Activated effector memory CD4-positive, alpha-beta T cell treated with Interleukin-2 at 50 U/mL for 16 hours (primary cell): Measurements from ENCODE around the gene NHLH2.

Source experiments
- DNase-seq: peaks from one replicate; pipeline ENCODE4 v3.0.0-alpha.2; 2020

NHLH2 gene

GRCh38 chr1:115840605-115841460 is at the start of gene NHLH2:
NHLH2 (minus strand) TSS chr1:115841126; CDS start chr1:115838372, 2,754 bp downstream.
- no peak for DNase-seq

- no peak for DNase-seq
These were observed 49.7 kb upstream of the NHLH2 start for GRCh38 chr1:115890580-115890979.

GRCh38 chr1:115888976-115889375 is 48.0 kb upstream of the NHLH2 start:
- DNase-seq = no peak

- no peak for DNase-seq
These were observed 42.3 kb upstream of the NHLH2 start for GRCh38 chr1:115882913-115883902.

- no peak for DNase-seq
These were observed 40.2 kb upstream of the NHLH2 start for GRCh38 chr1:115880981-115881672.

- no peak for DNase-seq
These were observed 39.1 kb upstream of the NHLH2 start for GRCh38 chr1:115879977-115880376.

- DNase-seq = no peak
These were observed 36.6 kb upstream of the NHLH2 start for GRCh38 chr1:115877511-115877910.

GRCh38 chr1:115874904-115875303 is 34.0 kb upstream of the NHLH2 start:
- no peak for DNase-seq

GRCh38 chr1:115874497-115874896 is 33.6 kb upstream of the NHLH2 start:
- DNase-seq = no peak

- no peak for DNase-seq
These were observed 32.3 kb upstream of the NHLH2 start for GRCh38 chr1:115873184-115873583.

- DNase-seq = no peak
These were observed 28.1 kb upstream of the NHLH2 start for GRCh38 chr1:115869064-115869463.

- DNase-seq = no peak
These were observed 26.3 kb upstream of the NHLH2 start for GRCh38 chr1:115867216-115867615.

- no peak for DNase-seq
These were observed 24.9 kb upstream of the NHLH2 start for GRCh38 chr1:115865704-115866380.

GRCh38 chr1:115862403-115862802 is 21.5 kb upstream of the NHLH2 start:
- DNase-seq = no peak

- no peak for DNase-seq
These were observed 13.1 kb upstream of the NHLH2 start for GRCh38 chr1:115854005-115854404.

GRCh38 chr1:115850937-115851336 is 10.0 kb upstream of the NHLH2 start:
- no peak for DNase-seq

- DNase-seq = no peak
These were observed 6.9 kb upstream of the NHLH2 start for GRCh38 chr1:115847787-115848186.

- DNase-seq = no peak
These were observed 2.0 kb upstream of the NHLH2 start for GRCh38 chr1:115842948-115843347.

- no peak for DNase-seq
These were observed 1.2 kb downstream of the NHLH2 start for GRCh38 chr1:115839679-115840237.

- no peak for DNase-seq
These were observed 1.8 kb downstream of the NHLH2 start for GRCh38 chr1:115839029-115839678.

GRCh38 chr1:115838431-115839028 is 2.4 kb downstream of the NHLH2 start:
- DNase-seq = no peak
